Right kidney (tissue), 1 donor: Measurements from ENCODE around the gene SETBP1.
"Not testable (repeated sequence)": the region's sequence is repeated elsewhere in the genome, so short reads cannot be mapped to it uniquely, and the experiment has no call there.

Source experiments
- DNase-seq: peaks from one replicate; pipeline ENCODE4 v3.0.0-alpha.2; 2016

SETBP1 gene

DNA sequence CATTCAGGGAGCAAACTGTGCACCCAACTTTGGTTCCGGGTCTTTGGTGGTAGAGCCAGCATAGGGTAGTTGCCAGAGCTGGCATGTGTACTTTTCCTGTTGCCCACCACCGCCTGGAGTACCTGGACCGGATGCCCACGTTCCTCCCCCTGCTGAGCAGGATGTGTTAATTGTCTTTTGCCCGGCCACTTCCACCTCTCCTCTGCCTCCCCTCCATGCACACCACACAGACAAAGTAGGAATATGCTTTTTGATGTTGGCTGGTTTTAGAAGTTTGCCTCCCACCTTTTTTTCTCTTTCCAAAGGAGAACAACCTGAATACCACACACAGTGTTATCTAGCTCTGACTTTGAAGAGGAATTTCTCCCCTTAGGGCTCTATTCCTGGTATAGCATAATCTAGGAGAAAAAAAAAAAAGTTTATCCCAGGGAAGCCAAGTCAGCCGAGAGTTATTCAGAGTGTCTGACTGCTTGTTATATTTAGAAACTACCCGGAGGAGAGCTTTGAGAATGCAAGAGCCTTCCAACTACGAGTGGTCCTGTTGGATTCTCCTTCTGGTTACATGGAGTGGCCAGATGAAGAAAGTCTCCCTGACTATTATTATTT is 111.9 kb downstream of the SETBP1 start:
- DNase-seq, result no peak

DNA sequence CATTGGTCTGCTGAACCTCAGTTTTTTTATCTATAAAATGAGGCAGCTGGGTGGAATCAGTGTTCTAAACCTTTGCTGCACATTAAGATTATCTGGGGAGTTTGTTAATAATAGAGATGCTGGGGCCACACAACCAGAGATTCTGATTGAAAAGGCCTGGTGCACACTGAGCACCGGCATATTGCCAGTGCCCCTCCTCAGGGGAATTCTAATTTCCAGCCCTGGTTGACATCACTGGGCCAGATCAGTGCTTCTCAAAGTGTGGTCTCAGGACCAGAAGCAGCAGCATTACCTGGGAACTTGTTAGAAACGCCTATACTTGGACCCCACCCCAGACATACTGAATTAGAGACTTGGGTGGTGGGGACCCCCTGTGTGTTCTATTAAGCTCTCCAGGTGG is 112.5 kb downstream of the SETBP1 start:
- no peak for DNase-seq

DNA sequence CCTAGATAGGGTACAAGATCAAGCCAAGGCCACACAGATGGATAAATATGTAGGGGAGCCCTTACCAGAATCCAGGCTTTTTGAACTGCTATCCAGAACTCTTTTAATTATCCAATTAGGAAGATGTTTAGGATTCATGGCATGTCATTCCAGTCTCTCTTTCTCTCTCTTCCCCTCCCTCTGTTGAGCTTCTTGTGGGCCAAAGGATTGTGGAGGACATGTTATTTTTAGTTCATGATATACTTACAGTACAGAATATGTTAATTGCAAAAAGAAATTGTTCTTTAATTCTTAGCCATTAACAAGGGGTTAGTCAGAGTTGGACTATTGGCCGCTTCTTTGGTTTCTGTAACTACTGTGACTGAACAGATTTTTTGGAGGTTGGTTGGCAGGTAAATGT is 113.0 kb downstream of the SETBP1 start:
- DNase-seq, result no peak

GRCh38 chr18:44795241-44795640 is 114.6 kb downstream of the SETBP1 start:
- DNase-seq, result no peak

DNA sequence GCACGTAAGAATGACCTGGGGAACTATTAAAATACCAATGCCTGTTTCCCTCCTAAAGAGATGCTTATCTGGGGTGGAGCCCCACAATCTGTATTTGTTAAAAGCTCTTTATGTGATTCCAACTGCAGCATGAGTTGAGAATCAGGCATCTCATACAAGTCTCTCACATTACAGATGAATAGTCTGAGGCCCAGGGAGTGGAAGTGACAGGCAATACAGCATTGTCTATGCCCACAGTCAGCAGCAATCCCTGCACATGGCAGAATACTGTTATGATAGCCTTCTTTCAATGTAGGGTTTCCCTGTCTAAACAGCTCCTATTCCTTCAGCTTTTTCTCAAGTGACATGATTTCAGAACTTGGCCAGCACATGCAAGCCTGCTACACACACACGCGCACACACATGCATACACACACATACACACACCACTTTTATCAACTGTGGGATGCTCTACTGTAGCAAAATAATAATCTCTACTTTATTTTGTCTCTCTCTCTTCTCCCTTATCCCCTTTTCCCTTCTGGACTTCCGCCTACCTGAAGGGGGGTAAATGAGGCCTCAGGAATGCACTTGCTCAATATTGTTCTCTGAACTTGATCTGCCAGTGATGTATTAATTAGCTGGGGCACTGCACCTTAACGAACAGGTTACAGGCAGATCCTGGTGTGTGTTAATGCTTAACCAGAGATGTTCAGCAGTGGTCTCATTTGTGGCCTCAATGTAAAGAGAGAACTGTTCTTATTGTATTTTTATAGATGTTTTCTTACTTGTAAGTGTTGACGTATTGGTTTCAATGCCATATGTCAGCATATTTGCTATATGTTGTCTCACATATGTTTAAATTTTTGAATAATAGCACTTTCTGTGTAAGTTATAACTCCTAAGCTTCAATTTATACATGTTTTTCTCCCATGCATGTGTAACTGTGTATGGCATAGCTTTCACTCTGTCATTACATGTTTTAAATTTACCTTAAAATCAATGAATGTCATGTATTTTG is 116.0 kb downstream of the SETBP1 start:
- DNase-seq, result peak; percentile 61

GRCh38 chr18:44798433-44799048 is 117.9 kb downstream of the SETBP1 start:
- DNase-seq, result no peak

GRCh38 chr18:44799382-44799906 is 118.8 kb downstream of the SETBP1 start:
- no peak for DNase-seq

DNA sequence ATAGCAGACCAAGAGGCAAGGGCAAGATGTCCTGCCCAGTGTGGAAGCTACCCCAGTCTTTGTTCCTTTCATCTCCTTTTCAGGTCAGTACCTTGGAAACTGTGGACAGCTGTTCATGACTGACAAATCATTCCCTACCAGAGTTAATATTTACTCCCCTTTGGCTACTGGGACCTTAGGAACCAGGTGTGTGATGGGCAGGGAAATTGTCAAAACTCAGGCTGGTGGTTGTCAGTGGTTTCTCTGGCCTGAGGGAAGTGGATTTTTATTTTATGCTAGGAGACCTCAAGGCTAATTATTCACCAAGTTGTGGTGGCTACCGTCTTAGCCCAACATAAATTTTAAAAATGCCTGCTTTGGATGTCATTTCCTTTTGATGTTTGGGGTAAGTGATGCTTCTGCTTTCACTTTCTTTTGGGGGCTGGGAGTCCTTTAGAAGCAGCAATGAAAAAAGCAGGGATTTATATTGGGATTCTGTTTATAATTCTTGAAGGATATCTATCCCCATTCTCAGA is 119.3 kb downstream of the SETBP1 start:
- DNase-seq, result no peak

DNA sequence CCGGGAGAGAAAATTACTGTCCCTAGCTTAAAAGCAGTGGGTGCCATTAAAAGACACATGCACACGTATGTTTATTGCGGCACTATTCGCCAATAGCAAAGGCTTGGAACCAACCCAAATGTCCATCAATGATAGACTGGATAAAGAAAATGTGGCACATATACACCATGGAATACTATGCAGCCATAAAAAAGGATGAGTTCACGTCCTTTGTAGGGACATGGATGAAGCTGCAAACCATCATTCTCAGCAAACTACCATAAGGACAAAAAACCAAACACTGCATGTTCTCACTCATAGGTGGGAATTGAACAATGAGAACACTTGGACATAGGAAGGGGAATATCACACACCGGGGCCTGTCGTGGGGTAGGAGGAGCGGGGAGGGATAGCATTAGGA is 120.1 kb downstream of the SETBP1 start:
- not testable (repeated sequence) for DNase-seq

GRCh38 chr18:44801781-44802180 is 121.1 kb downstream of the SETBP1 start:
- DNase-seq, result no peak

GRCh38 chr18:44802508-44802907 is 121.8 kb downstream of the SETBP1 start:
- DNase-seq, result no peak

DNA sequence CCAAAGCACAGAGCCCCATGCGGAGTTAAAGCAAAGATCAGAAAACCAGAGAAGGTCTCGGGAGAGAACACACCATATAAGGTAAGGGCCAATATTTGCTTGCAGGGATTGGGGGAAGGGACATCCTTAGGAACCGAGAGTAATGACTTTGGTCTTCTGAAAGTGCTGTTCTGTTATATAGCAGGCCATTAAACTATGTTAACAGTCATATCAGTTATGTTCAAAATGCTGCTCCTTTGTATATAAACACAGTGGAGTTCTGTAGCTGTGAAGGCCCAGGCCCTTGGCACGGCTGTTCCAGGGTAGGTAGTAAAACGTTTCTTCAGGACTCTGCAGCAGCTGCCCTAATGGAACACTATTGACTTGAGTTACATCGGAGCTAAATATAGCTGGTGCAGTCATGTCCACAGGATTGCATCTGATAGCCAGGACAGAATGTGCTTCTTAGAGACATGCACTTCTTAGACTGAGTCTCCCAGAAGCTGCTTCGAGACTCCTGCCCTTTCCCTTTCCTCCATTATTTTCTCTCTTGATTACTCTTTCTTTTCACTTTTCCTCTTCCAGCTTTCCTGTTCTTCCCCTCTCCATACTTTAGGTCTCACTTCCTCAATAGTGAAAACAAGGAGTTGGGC is 122.4 kb downstream of the SETBP1 start:
- DNase-seq, result no peak

DNA sequence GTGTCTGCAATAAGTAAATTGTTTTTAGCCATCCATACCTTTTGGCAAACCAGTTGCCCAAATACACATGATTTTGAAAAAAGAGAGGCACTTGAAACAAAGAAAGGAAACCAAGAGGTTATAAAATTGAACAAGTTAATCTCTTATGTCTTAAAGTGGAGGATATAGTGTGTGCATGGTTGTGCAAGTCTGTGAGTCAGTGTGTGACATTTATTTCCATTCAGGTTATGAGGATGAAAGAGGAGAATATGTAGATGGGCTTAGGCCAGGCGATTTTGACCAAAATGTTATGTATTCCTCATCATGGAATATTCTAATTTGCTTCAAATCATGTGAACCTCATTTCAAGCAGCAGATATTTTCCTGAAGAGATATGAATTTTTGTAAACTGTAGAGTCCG is 123.3 kb downstream of the SETBP1 start:
- no peak for DNase-seq

DNA sequence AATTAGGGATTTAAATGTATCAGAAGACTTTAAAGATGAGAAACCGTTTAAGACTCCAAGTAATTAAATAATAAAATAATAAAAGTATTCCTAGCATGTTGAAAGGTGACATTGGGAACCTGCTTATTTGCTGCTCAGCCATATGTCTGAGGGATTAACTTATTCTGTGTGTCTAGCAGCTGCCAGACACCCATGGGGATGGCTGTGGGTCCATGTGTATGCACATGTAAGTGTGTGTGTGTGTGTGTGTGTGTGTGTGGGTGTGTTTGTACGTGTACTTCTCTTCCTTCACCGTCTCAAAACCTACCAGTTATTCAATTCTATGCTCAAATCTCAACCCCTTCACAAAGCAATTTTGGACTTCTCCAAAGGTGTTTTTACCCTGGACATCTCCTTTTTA is 124.5 kb downstream of the SETBP1 start:
- DNase-seq, result no peak

- DNase-seq, result no peak
Observed at GRCh38 chr18:44805643-44806042, 125.0 kb downstream of the SETBP1 start.

- DNase-seq, result no peak
Observed at GRCh38 chr18:44807766-44808165, 127.1 kb downstream of the SETBP1 start.

GRCh38 chr18:44811572-44812125 is 131.0 kb downstream of the SETBP1 start:
- no peak for DNase-seq

GRCh38 chr18:44812426-44812825 is 131.7 kb downstream of the SETBP1 start:
- DNase-seq, result no peak

- no peak for DNase-seq
Observed at GRCh38 chr18:44813586-44813985, 132.9 kb downstream of the SETBP1 start.

DNA sequence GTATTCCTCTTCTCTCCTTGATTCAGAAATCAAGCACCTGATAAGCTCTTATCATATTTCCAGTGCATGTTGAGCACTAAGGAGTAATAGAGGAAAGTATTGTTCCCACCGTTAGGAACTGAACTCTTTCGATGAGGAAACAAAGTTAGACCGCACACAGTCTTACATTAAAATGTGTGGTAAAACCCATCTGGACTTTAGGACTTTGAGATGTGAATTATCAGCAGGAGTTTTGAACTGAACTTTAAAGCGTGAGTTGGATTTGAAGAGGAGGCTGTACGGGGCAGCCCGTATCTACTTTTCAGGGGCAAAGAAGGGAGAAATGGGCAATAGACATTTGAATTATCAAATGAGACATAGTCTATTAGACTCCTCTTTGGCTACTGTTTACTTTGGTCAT is 134.4 kb downstream of the SETBP1 start:
- DNase-seq, result no peak

- no peak for DNase-seq
Observed at GRCh38 chr18:44816050-44816449, 135.4 kb downstream of the SETBP1 start.

DNA sequence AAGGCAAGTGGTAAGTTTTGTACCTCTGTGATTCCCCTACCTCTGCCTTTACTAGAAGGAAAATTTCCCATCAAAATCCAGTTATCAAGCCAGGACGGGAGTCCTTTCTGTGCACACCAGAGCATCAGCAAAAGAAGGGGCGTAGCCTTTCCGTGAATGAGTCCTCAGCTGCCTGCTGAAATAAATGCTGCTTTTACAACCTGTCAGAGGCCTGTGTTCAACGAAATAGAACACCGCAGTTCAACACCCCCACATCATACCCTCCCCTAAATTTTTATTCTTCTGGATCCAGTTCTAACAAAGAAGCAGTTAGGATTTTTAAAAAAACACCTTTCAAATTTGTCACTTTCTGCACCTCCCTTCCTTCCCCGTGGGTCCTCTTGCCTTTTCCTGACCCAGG is 135.8 kb downstream of the SETBP1 start:
- DNase-seq, result peak; percentile 57
